K562 (cell line): ENCODE measurements around the gene BCL10. TPM values are rescaled to one million over a fixed set of nuclear protein-coding genes. Genes with fewer than 3 reads are reported as not detected.

ENCODE experiments used
- ATAC-seq: fragments of 200-7000 bp; cut with Tn5 transposase; 3 replicates; pipeline ENCODE4 v1.9.1; 2020; ENCODE audit warnings: moderate library complexity
- BruUV-seq: library from RNA; stranded (reverse); fragments of 400-500 nt; replicated peaks from 2 replicates; lab custom pipeline; 2021; lab: Mats Ljungman, UMichigan
- CTCF ChIA-PET: fragments of 300-600 bp; formaldehyde crosslinking; extraction: SDS; loops from one replicate; lab custom pipeline; 2021; ENCODE audit warnings: low intra/inter-chr PET ratio; lab: Yijun Ruan, JAX
- POLR2A ChIA-PET: fragments of 300-600, 350-650 bp; sonication (Branson Sonifier 250); formaldehyde crosslinking; extraction: SDS; loops from one replicate; lab custom pipeline; 2021; ENCODE audit warnings: antibody characterized with exemption, inconsistent platforms; lab: Yijun Ruan, JAX
- DNase-seq, 4 experiments: peaks; one replicate each; pipeline versions ENCODE4 v3.0.0 to v3.0.0-alpha.2; 2011 to 2018; ENCODE audit warnings: low spot score in 3 of 4, mixed read lengths in 3 of 4; ENCODE audit errors: extremely low read depth in 1 of 4
- FAIRE-seq: peaks from 2 replicates; lab custom pipeline; 2011; peaks lifted over from hg19 to GRCh38; lab: Jason Lieb, UNC
- H2AFZ ChIP-seq: 2 replicates; pipeline ENCODE4 v1.6.0; 2011; ENCODE audit warnings: low read depth, low read length, control low read depth, inconsistent platforms
- H3K27ac ChIP-seq: fragments of 200-600 bp; 3 replicates; pipeline ENCODE4 v1.8.0; 2011; ENCODE audit warnings: low read depth, mild to moderate bottlenecking, control low read depth, inconsistent platforms, low read length, moderate library complexity, mixed read lengths; ENCODE audit errors: extremely low read depth
- H3K27me3 ChIP-seq, 2 experiments: fragments of 300-600 bp in 1 of 2; 2 replicates in 1 of 2; 3 replicates in 1 of 2; pipeline versions ENCODE4 v1.6.0 to v1.8.0; 2011; ENCODE audit warnings: inconsistent platforms in 2 of 2, low read length in 2 of 2, mild to moderate bottlenecking in 1 of 2, mixed read lengths in 1 of 2, moderate library complexity in 1 of 2; ENCODE audit not compliant: control insufficient read depth in 2 of 2, insufficient read depth in 2 of 2
- H3K36me3 ChIP-seq: fragments of 300-600 bp; 3 replicates; pipeline ENCODE4 v1.8.0; 2011; ENCODE audit warnings: mild to moderate bottlenecking, low read length, inconsistent platforms; ENCODE audit not compliant: control insufficient read depth, insufficient read depth
- H3K4me1 ChIP-seq, 2 experiments: fragments of 200-600 bp in 1 of 2; replicated peaks in 1 of 2; 2 replicates in 1 of 2; 3 replicates in 1 of 2; pipeline versions ENCODE4 v1.5.1 to v1.8.0; 2011; ENCODE audit warnings: inconsistent platforms in 2 of 2, low read length in 2 of 2, mild to moderate bottlenecking in 1 of 2, mixed read lengths in 1 of 2, moderate library complexity in 1 of 2; ENCODE audit not compliant: control insufficient read depth in 2 of 2, insufficient read depth in 2 of 2
- H3K4me2 ChIP-seq: 2 replicates; pipeline ENCODE4 v1.6.1; 2011; ENCODE audit warnings: low read length, control low read depth, inconsistent platforms, mixed read lengths; ENCODE audit not compliant: insufficient read depth
- H3K4me3 ChIP-seq: fragments of 200-600 bp; sonication (generic), shearing (Covaris generic); 2 replicates; pipeline ENCODE4 v1.5.1; 2016; ENCODE audit warnings: control low read depth, inconsistent platforms
- H3K79me2 ChIP-seq: fragments of 200-600 bp; 3 replicates; pipeline ENCODE4 v1.8.0; 2011; ENCODE audit warnings: low read length, inconsistent platforms; ENCODE audit not compliant: control insufficient read depth, insufficient read depth
- H3K9ac ChIP-seq, 2 experiments: 2 replicates each; pipeline versions ENCODE4 v1.6.0 to v1.6.1; 2011; ENCODE audit warnings: low read depth in 2 of 2, low read length in 2 of 2, control low read depth in 1 of 2, inconsistent platforms in 1 of 2, mild to moderate bottlenecking in 1 of 2, mixed read lengths in 1 of 2; ENCODE audit not compliant: insufficient read depth in 1 of 2
- H3K9me1 ChIP-seq: one replicate; pipeline ENCODE4 v1.6.0; 2011; ENCODE audit warnings: inconsistent platforms, mild to moderate bottlenecking, low read length, moderate library complexity; ENCODE audit not compliant: control insufficient read depth, insufficient read depth
- H3K9me3 ChIP-seq: replicated peaks from 2 replicates; pipeline ENCODE4 v1.5.1; 2011; ENCODE audit warnings: low read depth, low read length, inconsistent platforms; ENCODE audit not compliant: control insufficient read depth, insufficient read depth
- H4K20me1 ChIP-seq: replicated peaks from 2 replicates; pipeline ENCODE4 v1.6.1; 2011; ENCODE audit warnings: low read length, inconsistent platforms, mixed read lengths; ENCODE audit not compliant: control insufficient read depth, insufficient read depth
- BCOR ChIP-seq: fragments of 450-650 bp; IDR thresholded peaks from 2 replicates; pipeline ENCODE4 v1.6.1; 2016
- CAMTA2 ChIP-seq: fragments of 250-450 bp; sonication (Bioruptor Pico); conservative IDR thresholded peaks from 2 replicates; pipeline ENCODE4 v1.5.1; 2022
- CBFA2T2 ChIP-seq: fragments of 450-650 bp; conservative IDR thresholded peaks from 2 replicates; pipeline ENCODE4 v1.6.1; 2017; ENCODE audit warnings: mild to moderate bottlenecking
- HINFP ChIP-seq: fragments of 450-650 bp; conservative IDR thresholded peaks from 2 replicates; pipeline ENCODE4 v1.6.1; 2016; ENCODE audit warnings: missing genetic modification characterization, low read depth, mild to moderate bottlenecking, control low read depth, missing compliant biosample characterization
- NFYB ChIP-seq: IDR thresholded peaks from 2 replicates; pipeline ENCODE4 v1.6.1; 2011; ENCODE audit warnings: mild to moderate bottlenecking, moderate library complexity; ENCODE audit not compliant: insufficient read length; ENCODE audit errors: extremely low read depth
- SETDB1 ChIP-seq: IDR thresholded peaks from one replicate; pipeline ENCODE4 v1.6.1; 2012; ENCODE audit warnings: low read length, control low read depth, inconsistent platforms
- TCF3 ChIP-seq: sonication (generic); formaldehyde crosslinking; IDR thresholded peaks from 2 replicates; pipeline ENCODE4 v1.4.0; 2020; ENCODE audit warnings: mild to moderate bottlenecking, missing genetic modification reagents
- TGIF2 ChIP-seq: sonication (generic); formaldehyde crosslinking; IDR thresholded peaks from 2 replicates; pipeline ENCODE4 v1.8.1; 2022; ENCODE audit warnings: mild to moderate bottlenecking, missing genetic modification reagents, moderate library complexity
- ZNF518B ChIP-seq: fragments of 250-450 bp; sonication (Bioruptor Pico); IDR thresholded peaks from 2 replicates; pipeline ENCODE4 v1.5.0; 2021; ENCODE audit warnings: mild to moderate bottlenecking, moderate library complexity
- WGBS: fragments of 100-300 bp; shearing (Covaris generic); methylation state at CpG from one replicate; pipeline ENCODE4 v1.1.6; 2016; ENCODE audit warnings: low coverage, mixed read lengths; ENCODE audit not compliant: insufficient coverage; ENCODE audit errors: missing lambda C conversion rate; 5-methylcytosine and 5-hydroxymethylcytosine counted together
- in situ Hi-C: fragments of 300-500 bp; cut with MboI; formaldehyde crosslinking; loops from 4 replicates; pipeline ENCODE4 v1.15.0; 2018; ENCODE audit warnings: inconsistent platforms, mixed read lengths
- intact Hi-C: fragments of 100-400 bp; cut with micrococcal nuclease; formaldehyde crosslinking; loops from 2 replicates; pipeline ENCODE4 v1.14.2; 2022
- polyA plus RNA-seq, 8 experiments: library from polyadenylated mRNA; depleted of rRNA in 4 of 8; stranded (reverse) in 5 of 8; unstranded in 3 of 8; fragments of >200 nt; fragmentation: Nextera tagmentation in 2 of 8; fragmentation: Illumina TruSeq in 1 of 8; extraction: Ambion mirVana in 2 of 8; extraction: Trizol in 1 of 8; gene quantifications; 2 replicates each; pipeline versions ENCODE4 v1.2.1 to v1.2.3, GENCODE V29; 2011 to 2014; ENCODE audit warnings: inconsistent platforms in 1 of 8, missing spikeins in 1 of 8
- total RNA-seq, 7 experiments: library from RNA; depleted of rRNA in 6 of 7; stranded (reverse); fragments of >200 nt in 6 of 7; fragmentation: Illumina TruSeq in 2 of 7; extraction: Trizol in 2 of 7; gene quantifications; 2 replicates each; pipeline versions ENCODE4 v1.2.1 to v1.2.3, GENCODE V29; 2011 to 2021; ENCODE audit warnings: low replicate concordance in 1 of 7

The BCL10 gene
- total and polyA plus RNA-seq, 9 of the 15 experiments (the other 6 are each of a cell fraction or from before 2014, with no cell fraction given): 8.0 to 19.4 (median 12.3) TPM

- WGBS: 16% methylated on average over 4 of the region's 4 CpGs
- no peak for FAIRE-seq
Observed at GRCh38 chr1:85280636-85281035, 4.2 kb upstream of the BCL10 start.

More at GRCh38 chr1:85280636-85281035, 4.2 kb upstream of the BCL10 start:
- H3K27me3 ChIP-seq: peaks cover 0 to 3% of the 10 kb centered on the region in 2 experiments; a peak in 2 of 5 replicates
- ChIA-PET POLR2A (no interaction called here), CTCF (no interaction called here)
- H3K4me2 ChIP-seq: no peak overlapping the region
- no peaks in the 10 kb centered on the region for H3K9me1 ChIP-seq
- peaks cover 9 to 22% of the 10 kb centered on the region in 2 experiments; a peak in 4 of 5 replicates for H3K4me1 ChIP-seq
- no peak overlapping the region for H3K9ac ChIP-seq
- H4K20me1 ChIP-seq: no peaks in the 10 kb centered on the region
- no peak overlapping the region for H3K4me3 ChIP-seq
- BruUV-seq: no TSS peak
- intact Hi-C loops (no loop called here), in situ Hi-C loops (no loop called here)
- no peak overlapping the region for H3K27ac ChIP-seq
- ATAC-seq: no peak
- H3K79me2 ChIP-seq: peaks cover 6% of the 10 kb centered on the region
- TF ChIP-seq HINFP: no peak
- no peak for TF ChIP-seq TCF3 (CRISPR knock-in tag)
- TF ChIP-seq BCOR: no peak
- no peak for TF ChIP-seq CBFA2T2
- TF ChIP-seq TGIF2 (CRISPR knock-in tag): no peak
- TF ChIP-seq NFYB: no peak
- TF ChIP-seq ZNF518B (CRISPR knock-in tag): no peak
- TF ChIP-seq CAMTA2 (CRISPR knock-in tag): no peak
- no peak for TF ChIP-seq SETDB1
- H3K9me3 ChIP-seq: no peaks in the 10 kb centered on the region
- no peaks in the 10 kb centered on the region for H3K36me3 ChIP-seq
- no peak for DNase-seq
- H2AFZ ChIP-seq: no peak overlapping the region
